Bronchial epithelial cell (primary cell): Measurements from ENCODE around the gene GMPPA. TPM values are rescaled to one million over a fixed set of nuclear protein-coding genes. Genes with fewer than 3 reads are reported as not detected.

ENCODE experiments used
- DNase-seq: peaks from one replicate; pipeline ENCODE4 v3.0.0-alpha.2; 2010; ENCODE audit warnings: low read depth
- FAIRE-seq: peaks from 2 replicates; lab custom pipeline; 2011; peaks lifted over from hg19 to GRCh38; lab: Jason Lieb, UNC
- H3K27me3 ChIP-seq: 2 replicates; pipeline ENCODE4 v1.5.1; 2011; ENCODE audit warnings: low read length; ENCODE audit not compliant: control insufficient read depth, insufficient read depth
- H3K36me3 ChIP-seq: 2 replicates; pipeline ENCODE4 v1.5.1; 2011; ENCODE audit warnings: low read length; ENCODE audit not compliant: control insufficient read depth, insufficient read depth
- H3K4me3 ChIP-seq: 2 replicates; pipeline ENCODE4 v1.5.1; 2011; ENCODE audit warnings: mild to moderate bottlenecking, low read depth, low read length, control low read depth
- total RNA-seq: library from RNA; depleted of rRNA; stranded (reverse); fragments of >200 nt; gene quantifications from 2 replicates; pipeline ENCODE4 v1.2.1, GENCODE V29; 2014
- TF ChIP-seq, protein P1 (sequence below): IDR thresholded peaks from 2 replicates; pipeline ENCODE4 v1.5.1; 2011; ENCODE audit warnings: mild to moderate bottlenecking, moderate library complexity, low read length, control low read depth, inconsistent platforms; ENCODE audit not compliant: insufficient read depth, severe bottlenecking

The GMPPA gene
- total RNA-seq, 1 donor from 2014 or later, result 49.0 TPM

- H3K4me3 ChIP-seq, result no peak overlapping the region
- H3K27me3 ChIP-seq, result peaks cover 40% of the 10 kb centered on the region
- no peaks in the 10 kb centered on the region for H3K36me3 ChIP-seq
- TF ChIP-seq, protein P1, sequence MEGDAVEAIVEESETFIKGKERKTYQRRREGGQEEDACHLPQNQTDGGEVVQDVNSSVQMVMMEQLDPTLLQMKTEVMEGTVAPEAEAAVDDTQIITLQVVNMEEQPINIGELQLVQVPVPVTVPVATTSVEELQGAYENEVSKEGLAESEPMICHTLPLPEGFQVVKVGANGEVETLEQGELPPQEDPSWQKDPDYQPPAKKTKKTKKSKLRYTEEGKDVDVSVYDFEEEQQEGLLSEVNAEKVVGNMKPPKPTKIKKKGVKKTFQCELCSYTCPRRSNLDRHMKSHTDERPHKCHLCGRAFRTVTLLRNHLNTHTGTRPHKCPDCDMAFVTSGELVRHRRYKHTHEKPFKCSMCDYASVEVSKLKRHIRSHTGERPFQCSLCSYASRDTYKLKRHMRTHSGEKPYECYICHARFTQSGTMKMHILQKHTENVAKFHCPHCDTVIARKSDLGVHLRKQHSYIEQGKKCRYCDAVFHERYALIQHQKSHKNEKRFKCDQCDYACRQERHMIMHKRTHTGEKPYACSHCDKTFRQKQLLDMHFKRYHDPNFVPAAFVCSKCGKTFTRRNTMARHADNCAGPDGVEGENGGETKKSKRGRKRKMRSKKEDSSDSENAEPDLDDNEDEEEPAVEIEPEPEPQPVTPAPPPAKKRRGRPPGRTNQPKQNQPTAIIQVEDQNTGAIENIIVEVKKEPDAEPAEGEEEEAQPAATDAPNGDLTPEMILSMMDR, result no peak
- FAIRE-seq, result no peak
- no peak for DNase-seq
Measured at GRCh38 chr2:219525533-219526232, 27.0 kb downstream of the GMPPA start.

DNA sequence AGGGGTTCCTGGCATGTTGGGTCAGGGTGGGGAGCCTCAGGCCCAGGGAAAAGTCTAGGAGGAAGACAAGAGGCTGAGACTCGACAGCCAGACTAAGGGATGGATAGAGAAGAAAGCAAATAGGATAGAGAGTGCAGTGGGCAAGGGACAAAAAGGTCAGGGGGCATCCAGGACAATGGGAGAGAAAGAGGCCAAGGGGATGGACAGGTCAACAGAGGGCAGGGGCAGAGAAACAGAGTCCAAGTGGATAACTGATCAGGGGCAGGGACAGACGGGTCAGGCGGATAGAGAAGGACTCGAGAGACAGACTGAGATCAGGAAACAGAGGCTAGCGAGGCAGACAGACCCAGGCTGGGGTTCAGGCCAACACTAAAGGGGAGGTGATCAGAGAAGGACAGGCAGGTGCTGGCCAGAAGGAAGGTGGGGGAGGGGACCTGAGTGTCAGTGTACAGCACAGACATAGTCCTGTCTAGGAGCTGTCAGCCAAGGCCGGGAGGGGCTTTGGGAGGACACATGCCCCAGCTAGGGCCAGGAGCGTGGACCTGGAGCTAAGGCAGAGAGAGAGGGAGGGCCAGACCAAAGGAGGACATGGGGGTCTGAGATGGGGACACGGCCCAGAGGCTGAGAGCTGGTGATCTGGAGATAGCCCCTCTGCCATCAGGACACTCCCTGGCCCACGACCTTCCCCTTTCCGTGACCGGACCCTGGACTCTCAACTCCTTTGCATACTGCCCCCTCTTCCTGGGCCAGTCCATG lies 27.8 kb downstream of the GMPPA start:
- FAIRE-seq, result no peak
- TF ChIP-seq, protein P1, result no peak
- Histone ChIP-seq H3K4me3 (no peak overlapping the region), H3K27me3 (peaks cover 39% of the 10 kb centered on the region), H3K36me3 (no peaks in the 10 kb centered on the region)
- DNase-seq, result no peak

GRCh38 chr2:219527076-219527394 lies 28.3 kb downstream of the GMPPA start:
- Histone ChIP-seq H3K27me3 (peaks cover 39% of the 10 kb centered on the region), H3K4me3 (no peak overlapping the region), H3K36me3 (no peaks in the 10 kb centered on the region)
- no peak for DNase-seq
- no peak for FAIRE-seq
- TF ChIP-seq, protein P1, result no peak

DNA sequence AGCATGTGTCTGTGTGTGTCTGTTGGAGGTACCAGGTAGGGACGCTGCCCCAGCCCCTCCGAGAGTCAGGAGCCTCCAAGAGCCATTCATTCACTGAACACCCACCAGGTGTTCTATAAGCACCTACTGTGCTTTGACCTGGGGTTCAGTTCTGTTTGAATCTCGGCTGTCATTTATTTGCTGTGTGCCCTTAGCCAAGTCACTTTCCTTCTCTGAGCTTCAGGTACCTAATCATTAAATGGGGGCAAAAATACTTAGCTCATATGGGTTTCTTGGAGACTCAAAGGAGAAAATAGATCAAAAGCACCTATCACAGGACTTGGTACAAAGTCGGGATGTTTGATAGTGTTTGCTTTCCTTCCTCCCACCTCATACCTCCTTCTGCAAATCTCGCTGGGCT lies 28.8 kb downstream of the GMPPA start:
- Histone ChIP-seq H3K36me3 (no peaks in the 10 kb centered on the region), H3K27me3 (peaks cover 39% of the 10 kb centered on the region), H3K4me3 (no peak overlapping the region)
- peak; percentile 60 for FAIRE-seq
- TF ChIP-seq, protein P1, result no peak
- DNase-seq, result no peak

DNA sequence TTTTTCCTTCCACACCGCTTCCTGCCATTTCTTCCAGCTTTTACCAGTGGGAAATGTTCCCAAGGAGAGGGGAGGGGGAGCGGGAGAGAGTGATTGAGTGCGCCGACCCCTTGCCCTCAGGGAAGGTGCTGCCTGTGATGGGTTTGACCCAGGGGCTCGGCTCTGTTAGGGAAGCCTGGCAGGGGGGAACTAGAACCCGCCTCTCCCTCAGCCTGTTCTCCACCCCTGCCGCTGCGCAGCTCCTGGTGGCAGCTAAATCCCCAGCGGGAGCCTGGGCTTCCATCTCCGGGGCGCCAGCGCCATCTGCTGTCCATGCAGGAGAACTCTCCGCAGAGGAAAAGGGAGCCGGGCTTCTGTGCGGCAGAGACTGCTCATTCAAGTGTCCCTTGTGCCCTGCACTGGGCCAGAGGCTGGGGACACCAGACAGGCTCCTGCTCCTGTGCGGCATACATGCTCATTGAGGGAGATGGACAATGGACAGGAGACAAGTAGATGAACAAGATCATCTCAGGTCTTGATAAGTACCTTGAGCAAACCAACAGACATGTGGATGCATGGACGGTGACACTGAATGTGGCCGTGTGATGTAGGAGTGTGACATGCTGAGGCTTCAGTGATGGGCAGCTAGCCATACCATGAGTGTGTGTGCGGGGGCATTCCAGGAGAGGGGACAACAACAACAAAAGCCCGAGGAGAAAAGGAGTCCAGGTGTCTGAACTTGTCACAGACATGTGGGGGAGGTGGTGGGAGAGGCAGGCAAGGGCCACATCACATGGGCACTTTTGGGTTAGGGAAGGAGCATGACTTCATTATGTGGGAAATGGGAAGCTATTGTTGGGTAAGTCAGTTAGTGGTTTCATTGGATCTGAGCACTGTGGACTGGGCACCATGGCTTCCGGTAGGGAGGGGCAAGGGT lies 31.6 kb downstream of the GMPPA start:
- DNase-seq, result peak; percentile 62
- Histone ChIP-seq H3K36me3 (no peaks in the 10 kb centered on the region), H3K4me3 (no peak overlapping the region), H3K27me3 (peaks cover 28% of the 10 kb centered on the region)
- FAIRE-seq, result no peak
- TF ChIP-seq, protein P1, result peak; percentile 97
